Mesothelial cell of epicardium (in vitro differentiated cells): ENCODE measurements around the gene MITF. TPM values are rescaled to one million over a fixed set of nuclear protein-coding genes. Genes with fewer than 3 reads are reported as not detected.

Experiments
- DNase-seq, 2 experiments: peaks; one replicate each; pipeline ENCODE4 v3.0.0; 2021; ENCODE audit warnings: low spot score in 2 of 2; ENCODE audit not compliant: unreplicated experiment in 2 of 2
- H3K27ac Mint-ChIP-seq: 2 replicates; pipeline ENCODE4 v1.8.0; 2021; ENCODE audit warnings: mixed read lengths
- H3K27me3 Mint-ChIP-seq: 2 replicates; pipeline ENCODE4 v1.8.0; 2021; ENCODE audit warnings: low read depth, mixed read lengths
- H3K36me3 Mint-ChIP-seq: 2 replicates; pipeline ENCODE4 v1.8.0; 2021; ENCODE audit warnings: mixed read lengths
- H3K4me1 Mint-ChIP-seq: 2 replicates; pipeline ENCODE4 v1.8.0; 2021; ENCODE audit warnings: mixed read lengths
- H3K4me3 Mint-ChIP-seq: 2 replicates; pipeline ENCODE4 v1.8.0; 2021; ENCODE audit warnings: mild to moderate bottlenecking, moderate library complexity, mixed read lengths
- H3K9me3 Mint-ChIP-seq: 2 replicates; pipeline ENCODE4 v1.8.0; 2021; ENCODE audit warnings: mixed read lengths
- total RNA-seq: library from RNA; stranded (reverse); gene quantifications from 3 replicates; pipeline ENCODE4 v1.2.1, GENCODE V29; 2021
- TF ChIP-seq, protein P1 (sequence below): fragments of 200-600 bp; sonication (generic); IDR thresholded peaks from one replicate; pipeline ENCODE4 v1.5.0; 2021; ENCODE audit warnings: antibody characterized with exemption; ENCODE audit not compliant: unreplicated experiment

The MITF gene
- total RNA-seq, 1 donor from 2014 or later, result 7.0 TPM

DNA sequence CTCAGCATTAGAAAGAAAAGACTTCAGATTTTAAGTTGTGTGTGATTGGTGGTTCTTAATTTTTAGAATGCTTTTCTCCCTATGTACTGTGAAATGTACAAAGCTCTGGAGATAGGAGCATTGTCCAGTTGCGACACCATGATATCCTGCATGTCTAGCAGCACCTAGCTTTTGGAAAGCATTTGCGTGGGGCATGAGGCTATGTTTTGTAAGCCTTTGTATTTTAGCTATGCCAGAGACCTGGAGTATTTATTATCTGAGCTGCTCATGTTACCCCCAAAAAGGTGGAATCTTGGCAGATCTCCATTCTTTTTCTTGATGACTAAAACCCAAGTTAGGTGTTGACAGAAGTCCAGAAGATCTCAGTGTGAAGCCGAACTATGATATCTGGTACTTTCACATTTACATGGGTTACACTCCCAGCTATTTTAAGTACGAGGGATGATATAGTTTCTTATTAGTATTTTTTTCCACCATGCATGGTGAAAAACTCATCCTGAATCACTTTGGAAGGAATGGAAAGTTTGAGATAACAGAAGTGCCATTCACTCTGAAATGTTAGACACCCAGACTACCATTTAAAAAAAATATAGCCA is 133.6 kb downstream of the MITF start:
- DNase-seq, result no peak
- Mint-ChIP-seq H3K4me3 (no peak overlapping the region), H3K27me3 (peaks cover 7% of the 10 kb centered on the region), H3K36me3 (no peaks in the 10 kb centered on the region), H3K9me3 (no peaks in the 10 kb centered on the region), H3K27ac (no peak overlapping the region), H3K4me1 (no peaks in the 10 kb centered on the region)
- TF ChIP-seq, protein P1, sequence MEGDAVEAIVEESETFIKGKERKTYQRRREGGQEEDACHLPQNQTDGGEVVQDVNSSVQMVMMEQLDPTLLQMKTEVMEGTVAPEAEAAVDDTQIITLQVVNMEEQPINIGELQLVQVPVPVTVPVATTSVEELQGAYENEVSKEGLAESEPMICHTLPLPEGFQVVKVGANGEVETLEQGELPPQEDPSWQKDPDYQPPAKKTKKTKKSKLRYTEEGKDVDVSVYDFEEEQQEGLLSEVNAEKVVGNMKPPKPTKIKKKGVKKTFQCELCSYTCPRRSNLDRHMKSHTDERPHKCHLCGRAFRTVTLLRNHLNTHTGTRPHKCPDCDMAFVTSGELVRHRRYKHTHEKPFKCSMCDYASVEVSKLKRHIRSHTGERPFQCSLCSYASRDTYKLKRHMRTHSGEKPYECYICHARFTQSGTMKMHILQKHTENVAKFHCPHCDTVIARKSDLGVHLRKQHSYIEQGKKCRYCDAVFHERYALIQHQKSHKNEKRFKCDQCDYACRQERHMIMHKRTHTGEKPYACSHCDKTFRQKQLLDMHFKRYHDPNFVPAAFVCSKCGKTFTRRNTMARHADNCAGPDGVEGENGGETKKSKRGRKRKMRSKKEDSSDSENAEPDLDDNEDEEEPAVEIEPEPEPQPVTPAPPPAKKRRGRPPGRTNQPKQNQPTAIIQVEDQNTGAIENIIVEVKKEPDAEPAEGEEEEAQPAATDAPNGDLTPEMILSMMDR, result no peak

DNA sequence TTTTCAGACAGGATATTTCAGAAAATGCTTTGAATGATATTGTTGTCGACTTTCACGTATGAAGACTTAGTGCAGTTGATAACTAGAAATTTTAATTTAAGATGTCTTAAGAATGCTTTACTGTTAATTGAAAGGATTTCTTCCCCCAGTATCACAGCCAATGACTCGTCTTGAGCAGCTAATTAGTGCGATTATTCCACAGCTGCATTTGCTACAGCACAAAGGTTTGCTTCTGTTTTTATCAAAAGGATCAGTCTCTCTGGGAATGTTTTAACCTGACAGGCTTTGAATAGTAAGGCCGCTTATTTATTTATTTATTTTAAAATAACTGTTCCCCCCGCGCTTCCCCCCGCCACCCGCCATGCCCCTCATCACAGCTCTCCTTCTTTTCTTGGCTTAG is 136.8 kb downstream of the MITF start:
- no peak for DNase-seq
- no peaks in the 10 kb centered on the region for H3K4me1 Mint-ChIP-seq
- no peak overlapping the region for H3K27ac Mint-ChIP-seq
- H3K4me3 Mint-ChIP-seq, result no peak overlapping the region
- peaks cover 9% of the 10 kb centered on the region for H3K27me3 Mint-ChIP-seq
- no peaks in the 10 kb centered on the region for H3K36me3 Mint-ChIP-seq
- H3K9me3 Mint-ChIP-seq, result no peaks in the 10 kb centered on the region
- TF ChIP-seq, protein P1, result no peak

DNA sequence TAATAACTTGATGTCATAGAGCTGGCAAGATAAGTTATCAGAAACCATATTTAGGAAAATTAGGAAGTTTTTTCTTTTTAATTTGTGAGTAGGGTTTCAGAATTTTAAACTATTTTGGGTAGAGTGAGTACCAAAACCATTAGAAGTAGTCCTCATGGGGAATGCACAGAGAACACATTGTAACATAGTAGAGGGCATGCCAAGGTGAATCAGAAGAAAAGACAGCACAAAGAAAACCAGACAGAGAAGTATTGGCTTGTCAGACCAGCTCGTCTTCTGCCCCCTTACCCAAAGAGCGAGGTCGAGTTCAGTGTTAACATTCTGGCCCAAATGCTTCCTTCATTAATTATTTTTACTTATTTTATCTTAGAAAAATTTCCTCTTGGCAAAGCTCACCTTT is 139.0 kb downstream of the MITF start:
- H3K9me3 Mint-ChIP-seq, result no peaks in the 10 kb centered on the region
- DNase-seq, result no peak
- H3K27ac Mint-ChIP-seq, result no peak overlapping the region
- TF ChIP-seq, protein P1, result no peak
- H3K27me3 Mint-ChIP-seq, result peaks cover 15% of the 10 kb centered on the region
- no peaks in the 10 kb centered on the region for H3K4me1 Mint-ChIP-seq
- no peak overlapping the region for H3K4me3 Mint-ChIP-seq
- no peaks in the 10 kb centered on the region for H3K36me3 Mint-ChIP-seq

DNA sequence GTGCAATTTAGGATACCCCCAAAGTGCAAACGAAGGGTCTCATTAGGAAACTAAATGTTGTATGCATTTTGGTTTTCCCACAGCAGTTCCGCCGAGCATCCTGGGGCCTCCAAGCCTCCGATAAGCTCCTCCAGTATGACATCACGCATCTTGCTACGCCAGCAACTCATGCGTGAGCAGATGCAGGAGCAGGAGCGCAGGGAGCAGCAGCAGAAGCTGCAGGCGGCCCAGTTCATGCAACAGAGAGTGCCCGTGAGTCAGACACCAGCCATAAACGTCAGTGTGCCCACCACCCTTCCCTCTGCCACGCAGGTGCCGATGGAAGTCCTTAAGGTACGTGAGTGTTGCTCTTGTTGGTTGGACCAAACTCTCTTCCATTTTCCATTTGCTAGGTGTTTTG is 139.8 kb downstream of the MITF start:
- H3K4me3 Mint-ChIP-seq, result no peak overlapping the region
- H3K36me3 Mint-ChIP-seq, result no peaks in the 10 kb centered on the region
- no peak overlapping the region for H3K27ac Mint-ChIP-seq
- no peak for DNase-seq
- peaks cover 21% of the 10 kb centered on the region for H3K27me3 Mint-ChIP-seq
- TF ChIP-seq, protein P1, result no peak
- no peaks in the 10 kb centered on the region for H3K4me1 Mint-ChIP-seq
- H3K9me3 Mint-ChIP-seq, result no peaks in the 10 kb centered on the region

DNA sequence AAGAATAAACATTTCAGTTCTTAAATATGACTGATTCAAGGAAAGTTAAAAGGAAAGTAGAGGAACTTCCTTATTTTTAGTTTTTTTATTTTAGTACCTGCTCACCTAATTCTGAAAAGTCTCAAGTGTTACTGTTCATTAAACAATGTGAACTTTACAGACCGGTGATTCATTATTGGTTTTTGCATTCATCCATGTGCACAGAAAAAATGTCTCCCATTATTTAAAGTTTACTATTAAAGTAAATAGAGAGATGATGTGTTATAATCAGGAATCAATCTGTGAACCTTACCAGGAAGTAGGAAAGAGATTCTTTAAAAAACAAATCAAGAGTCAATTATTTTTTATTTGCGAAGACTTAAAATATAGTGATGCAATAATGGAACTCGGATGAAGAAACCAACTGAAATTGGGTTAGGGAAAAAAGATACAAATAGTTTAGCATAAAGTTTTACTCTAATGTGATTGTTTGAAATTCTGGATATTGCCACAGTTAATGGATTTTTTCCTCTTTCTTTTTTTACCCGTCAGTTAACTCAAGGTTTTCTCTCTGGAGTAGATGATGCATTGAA is 140.9 kb downstream of the MITF start:
- no peak overlapping the region for H3K4me3 Mint-ChIP-seq
- H3K36me3 Mint-ChIP-seq, result no peaks in the 10 kb centered on the region
- no peaks in the 10 kb centered on the region for H3K4me1 Mint-ChIP-seq
- TF ChIP-seq, protein P1, result no peak
- no peak overlapping the region for H3K27ac Mint-ChIP-seq
- H3K27me3 Mint-ChIP-seq, result peaks cover 17% of the 10 kb centered on the region
- DNase-seq, result no peak
- H3K9me3 Mint-ChIP-seq, result no peaks in the 10 kb centered on the region

DNA sequence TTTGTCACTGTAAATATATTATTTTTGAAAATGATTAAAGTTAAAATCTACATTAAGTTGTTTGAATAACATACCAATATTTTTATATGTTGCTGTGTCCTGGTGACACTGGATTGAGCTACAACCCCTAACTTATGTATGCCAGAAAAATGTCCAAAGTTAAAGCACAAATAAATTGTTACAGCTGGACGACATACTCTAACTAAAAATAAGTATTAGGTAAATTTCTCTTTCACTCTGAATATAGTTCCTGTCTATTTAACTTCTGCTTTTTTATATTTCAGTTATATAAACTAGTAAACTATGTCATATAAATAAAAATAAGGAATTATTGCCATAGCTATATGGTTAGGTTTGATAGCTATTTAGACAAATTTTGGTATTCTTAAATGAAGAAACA is 141.8 kb downstream of the MITF start:
- H3K4me1 Mint-ChIP-seq, result no peaks in the 10 kb centered on the region
- H3K9me3 Mint-ChIP-seq, result no peaks in the 10 kb centered on the region
- H3K27me3 Mint-ChIP-seq, result peaks cover 17% of the 10 kb centered on the region
- H3K4me3 Mint-ChIP-seq, result no peak overlapping the region
- DNase-seq, result no peak
- no peak overlapping the region for H3K27ac Mint-ChIP-seq
- H3K36me3 Mint-ChIP-seq, result no peaks in the 10 kb centered on the region
- TF ChIP-seq, protein P1, result no peak
